Measurements from ENCODE around the gene NHEJ1.

The NHEJ1 gene

DNA sequence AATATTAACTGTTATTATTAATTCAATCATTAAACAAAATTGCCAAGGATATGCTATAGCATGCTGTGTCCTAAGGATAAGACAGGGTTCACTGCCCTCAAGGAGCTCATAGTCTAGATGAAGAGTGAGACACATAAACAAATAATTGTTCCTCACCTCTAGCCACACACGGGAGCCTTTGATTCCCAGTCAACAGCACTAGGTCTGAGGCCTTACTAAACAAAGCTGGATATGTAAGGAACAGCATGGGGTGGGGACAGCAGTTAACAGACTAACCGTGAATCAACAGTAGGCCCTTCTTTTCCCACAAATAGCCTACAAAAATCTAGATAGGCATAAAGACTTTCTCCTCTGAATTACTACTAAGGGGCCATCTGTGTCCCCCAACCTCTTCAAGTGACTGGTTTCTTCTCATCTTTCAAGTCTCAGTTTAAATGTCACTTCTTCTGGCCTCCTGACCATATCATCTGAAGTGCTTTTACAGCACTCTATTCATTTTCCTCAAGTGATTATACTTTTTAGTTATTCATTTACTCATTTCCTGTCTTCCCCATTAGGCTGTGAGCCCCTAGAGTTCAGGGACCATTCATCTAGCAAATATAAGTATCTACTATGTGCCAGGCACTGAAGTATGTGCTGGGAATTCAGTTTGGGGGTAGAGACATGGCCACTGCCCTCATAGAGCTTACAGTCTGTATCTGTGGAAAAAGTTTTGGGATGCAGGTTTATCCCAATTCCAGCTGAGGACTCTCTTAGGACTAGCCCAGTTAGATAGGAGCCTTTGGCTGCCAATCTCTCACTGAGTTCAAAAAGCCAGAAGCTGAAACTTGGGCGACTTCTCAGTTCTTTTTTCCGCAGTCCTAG lies 69.9 kb downstream of the NHEJ1 start:
- H3K36me3 ChIP-seq (ENCODE audit: low read length) = no peaks in the 10 kb centered on the region
- H3K27ac ChIP-seq (ENCODE audit: low read depth, low read length) = no peak overlapping the region
- no peaks in the 10 kb centered on the region for H3F3A ChIP-seq (ENCODE audit: insufficient read depth)
- H3K9me2 ChIP-seq (replicated peaks; ENCODE audit: insufficient read depth, low read length) = no peaks in the 10 kb centered on the region
- no peak overlapping the region for H3K9ac ChIP-seq (ENCODE audit: low read length)
- H4K20me1 ChIP-seq (ENCODE audit: low read depth, low read length) = no peaks in the 10 kb centered on the region
- no peak overlapping the region for H2AFZ ChIP-seq (ENCODE audit: low read depth, low read length, severe bottlenecking)
- H3K79me2 ChIP-seq (ENCODE audit: insufficient read depth, low read length) = no peaks in the 10 kb centered on the region
- no peak overlapping the region for H3K4me2 ChIP-seq (ENCODE audit: low read depth, low read length, poor library complexity, severe bottlenecking)
- no peak overlapping the region for H3K4me3 ChIP-seq (ENCODE audit: insufficient read depth, low read length, poor library complexity, severe bottlenecking)
- no peaks in the 10 kb centered on the region for H3K9me3 ChIP-seq (ENCODE audit: insufficient read depth, low read length)
- no peaks in the 10 kb centered on the region for H3K27me3 ChIP-seq (ENCODE audit: low read length)
- TF ChIP-seq EZH2phosphoT487 (conservative IDR thresholded peaks at IDR 0.05; ENCODE audit: low read length) = no peak
- TF ChIP-seq, protein P1, sequence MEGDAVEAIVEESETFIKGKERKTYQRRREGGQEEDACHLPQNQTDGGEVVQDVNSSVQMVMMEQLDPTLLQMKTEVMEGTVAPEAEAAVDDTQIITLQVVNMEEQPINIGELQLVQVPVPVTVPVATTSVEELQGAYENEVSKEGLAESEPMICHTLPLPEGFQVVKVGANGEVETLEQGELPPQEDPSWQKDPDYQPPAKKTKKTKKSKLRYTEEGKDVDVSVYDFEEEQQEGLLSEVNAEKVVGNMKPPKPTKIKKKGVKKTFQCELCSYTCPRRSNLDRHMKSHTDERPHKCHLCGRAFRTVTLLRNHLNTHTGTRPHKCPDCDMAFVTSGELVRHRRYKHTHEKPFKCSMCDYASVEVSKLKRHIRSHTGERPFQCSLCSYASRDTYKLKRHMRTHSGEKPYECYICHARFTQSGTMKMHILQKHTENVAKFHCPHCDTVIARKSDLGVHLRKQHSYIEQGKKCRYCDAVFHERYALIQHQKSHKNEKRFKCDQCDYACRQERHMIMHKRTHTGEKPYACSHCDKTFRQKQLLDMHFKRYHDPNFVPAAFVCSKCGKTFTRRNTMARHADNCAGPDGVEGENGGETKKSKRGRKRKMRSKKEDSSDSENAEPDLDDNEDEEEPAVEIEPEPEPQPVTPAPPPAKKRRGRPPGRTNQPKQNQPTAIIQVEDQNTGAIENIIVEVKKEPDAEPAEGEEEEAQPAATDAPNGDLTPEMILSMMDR (IDR thresholded peaks at IDR 0.05; ENCODE audit: insufficient read depth, low read length, poor library complexity, severe bottlenecking) = no peak

DNA sequence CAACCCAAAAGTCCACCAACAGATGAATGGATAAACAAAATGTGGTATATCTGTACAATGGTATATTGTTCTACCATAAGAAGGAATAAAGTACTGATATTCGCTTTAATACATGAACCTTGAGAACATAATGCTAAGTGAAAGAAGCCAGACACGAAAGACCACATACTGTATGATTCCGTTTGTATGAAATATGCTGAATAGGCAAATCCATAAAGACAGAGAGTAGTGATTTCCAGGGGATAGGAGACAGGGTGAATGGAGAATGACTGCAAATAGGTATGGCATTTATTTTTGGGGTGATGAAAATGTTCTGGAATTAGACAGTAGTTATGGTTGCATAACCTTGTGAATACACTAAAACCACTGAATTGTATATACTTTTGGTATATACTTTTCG lies 71.3 kb downstream of the NHEJ1 start:
- no peaks in the 10 kb centered on the region for H3K36me3 ChIP-seq (ENCODE audit: low read length)
- TF ChIP-seq EZH2phosphoT487 (conservative IDR thresholded peaks at IDR 0.05; ENCODE audit: low read length) = no peak
- TF ChIP-seq, protein P1 (IDR thresholded peaks at IDR 0.05; ENCODE audit: insufficient read depth, low read length, poor library complexity, severe bottlenecking) = no peak

DNA sequence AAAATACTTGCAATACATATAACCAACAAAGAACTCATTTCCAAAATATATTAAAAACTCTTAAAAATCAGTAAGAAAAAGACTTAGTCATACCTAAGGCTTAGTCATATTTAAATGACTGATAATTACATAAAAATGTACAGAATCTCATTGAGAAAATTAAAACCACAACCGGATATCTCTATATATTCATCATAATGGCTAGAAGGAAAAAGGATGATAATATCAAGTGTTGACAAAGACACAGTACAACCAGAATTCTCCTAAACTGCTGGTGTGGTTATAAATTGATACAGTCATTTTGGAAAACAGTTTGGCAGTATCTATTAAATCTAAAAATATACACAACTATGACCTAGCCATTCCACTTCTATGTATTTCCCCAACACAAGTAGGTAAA lies 72.8 kb downstream of the NHEJ1 start:
- Histone ChIP-seq H3K27ac (ENCODE audit: low read depth, low read length) (no peak overlapping the region), H3F3A (ENCODE audit: insufficient read depth) (no peaks in the 10 kb centered on the region), H3K4me2 (ENCODE audit: low read depth, low read length, poor library complexity, severe bottlenecking) (no peak overlapping the region), H3K9ac (ENCODE audit: low read length) (no peak overlapping the region), H2AFZ (ENCODE audit: low read depth, low read length, severe bottlenecking) (no peak overlapping the region), H3K36me3 (ENCODE audit: low read length) (no peaks in the 10 kb centered on the region), H3K9me3 (ENCODE audit: insufficient read depth, low read length) (no peaks in the 10 kb centered on the region), H3K27me3 (ENCODE audit: low read length) (no peaks in the 10 kb centered on the region), H4K20me1 (ENCODE audit: low read depth, low read length) (no peaks in the 10 kb centered on the region), H3K79me2 (ENCODE audit: insufficient read depth, low read length) (no peaks in the 10 kb centered on the region), H3K9me2 (replicated peaks; ENCODE audit: insufficient read depth, low read length) (no peaks in the 10 kb centered on the region), H3K4me3 (ENCODE audit: insufficient read depth, low read length, poor library complexity, severe bottlenecking) (no peak overlapping the region)
- no peak for TF ChIP-seq EZH2phosphoT487 (conservative IDR thresholded peaks at IDR 0.05; ENCODE audit: low read length)
- TF ChIP-seq, protein P1 (IDR thresholded peaks at IDR 0.05; ENCODE audit: insufficient read depth, low read length, poor library complexity, severe bottlenecking) = no peak

More for the DNA sequence above, 71.3 kb downstream of the NHEJ1 start:
- no peak overlapping the region for H3K9ac ChIP-seq (ENCODE audit: low read length)
- H3K4me2 ChIP-seq (ENCODE audit: low read depth, low read length, poor library complexity, severe bottlenecking) = no peak overlapping the region
- no peaks in the 10 kb centered on the region for H3K9me2 ChIP-seq (replicated peaks; ENCODE audit: insufficient read depth, low read length)
- H3K27ac ChIP-seq (ENCODE audit: low read depth, low read length) = no peak overlapping the region
- H3K79me2 ChIP-seq (ENCODE audit: insufficient read depth, low read length) = no peaks in the 10 kb centered on the region
- H3F3A ChIP-seq (ENCODE audit: insufficient read depth) = no peaks in the 10 kb centered on the region
- no peak overlapping the region for H3K4me3 ChIP-seq (ENCODE audit: insufficient read depth, low read length, poor library complexity, severe bottlenecking)
- no peaks in the 10 kb centered on the region for H3K9me3 ChIP-seq (ENCODE audit: insufficient read depth, low read length)
- H2AFZ ChIP-seq (ENCODE audit: low read depth, low read length, severe bottlenecking) = no peak overlapping the region
- no peaks in the 10 kb centered on the region for H4K20me1 ChIP-seq (ENCODE audit: low read depth, low read length)
- H3K27me3 ChIP-seq (ENCODE audit: low read length) = no peaks in the 10 kb centered on the region
